HG03139 (cell line): ENCODE data around the gene VARS1.

Experiments
- ATAC-seq: cut with Tn5 transposase; IDR thresholded peaks from one replicate; pipeline ENCODE4 v1.9.1; 2021; ENCODE audit not compliant: unreplicated experiment

The VARS1 gene

GRCh38 chr6:31775633-31776484 is 19.7 kb downstream of the VARS1 start:
- ATAC-seq: no peak

- no peak for ATAC-seq
Observed at GRCh38 chr6:31775184-31775583, 20.4 kb downstream of the VARS1 start.

GRCh38 chr6:31771992-31772358 is 23.6 kb downstream of the VARS1 start:
- ATAC-seq: no peak

- no peak for ATAC-seq
Observed at GRCh38 chr6:31770860-31771259, 24.7 kb downstream of the VARS1 start.

- ATAC-seq: no peak
Observed at GRCh38 chr6:31769684-31770371, 25.7 kb downstream of the VARS1 start.

- no peak for ATAC-seq
Observed at GRCh38 chr6:31768363-31769257, 26.9 kb downstream of the VARS1 start.

GRCh38 chr6:31767096-31767645 is 28.4 kb downstream of the VARS1 start:
- no peak for ATAC-seq

- ATAC-seq: no peak
Observed at GRCh38 chr6:31765910-31766794, 29.4 kb downstream of the VARS1 start.

- ATAC-seq: no peak
Observed at GRCh38 chr6:31765559-31765909, 30.0 kb downstream of the VARS1 start.

- no peak for ATAC-seq
Observed at GRCh38 chr6:31764198-31764597, 31.4 kb downstream of the VARS1 start.

GRCh38 chr6:31763619-31763940 is 32.0 kb downstream of the VARS1 start:
- no peak for ATAC-seq

- ATAC-seq: no peak
Observed at GRCh38 chr6:31762878-31763618, 32.5 kb downstream of the VARS1 start.

- ATAC-seq: no peak
Observed at GRCh38 chr6:31762356-31762755, 33.2 kb downstream of the VARS1 start, which contains the start of gene SAPCD1. SAPCD1 (plus strand) TSS chr6:31762656; CDS start chr6:31763055, 399 bp downstream.

- ATAC-seq: no peak
Observed at GRCh38 chr6:31761343-31761742, 34.2 kb downstream of the VARS1 start.

GRCh38 chr6:31760790-31761189 is 34.8 kb downstream of the VARS1 start:
- no peak for ATAC-seq

- ATAC-seq: no peak
Observed at GRCh38 chr6:31758281-31758680, 37.3 kb downstream of the VARS1 start.

- ATAC-seq: no peak
Observed at GRCh38 chr6:31752739-31753319, 42.7 kb downstream of the VARS1 start.

- no peak for ATAC-seq
Observed at GRCh38 chr6:31750411-31751022, 45.0 kb downstream of the VARS1 start.
